A549 (cell line): ENCODE data around the gene UGT8. TPM values are rescaled to one million over a fixed set of nuclear protein-coding genes. Genes with fewer than 3 reads are reported as not detected.

Experiments
- ATAC-seq, 2 experiments: fragments of 200-7000 bp in 1 of 2; fragments of >200 bp in 1 of 2; cut with Nextera tagmentation in 1 of 2; cut with Tn5 transposase in 1 of 2; 3 replicates each; pipeline versions ENCODE4 v1.8.0 to v1.9.1; 2018 to 2020; ENCODE audit warnings: mild to moderate bottlenecking in 1 of 2, moderate library complexity in 1 of 2
- CTCF ChIA-PET: fragments of 300-600 bp; sonication (Branson Sonifier 250); formaldehyde crosslinking; extraction: SDS; loops from one replicate; lab custom pipeline; 2021; ENCODE audit warnings: antibody characterized with exemption, inconsistent platforms; lab: Yijun Ruan, JAX
- POLR2A ChIA-PET: fragments of 350-600 bp; formaldehyde crosslinking; extraction: SDS; loops from one replicate; lab custom pipeline; 2021; ENCODE audit warnings: antibody characterized with exemption, inconsistent platforms; lab: Yijun Ruan, JAX
- DNase-seq, 2 experiments: peaks; one replicate each; pipeline versions ENCODE4 v3.0.0 to v3.0.0-alpha.2; 2011 to 2016; ENCODE audit warnings: low read depth in 1 of 2, low spot score in 1 of 2
- FAIRE-seq: peaks from 2 replicates; lab custom pipeline; 2011; peaks lifted over from hg19 to GRCh38; lab: Jason Lieb, UNC
- H3K27ac ChIP-seq, 2 experiments: fragments of >200 bp; sonication (Bioruptor Twin); formaldehyde crosslinking; 3 replicates each; pipeline ENCODE4 v1.5.1; 2016 to 2017
- H3K4me1 ChIP-seq: fragments of >200 bp; sonication (Bioruptor Twin); formaldehyde crosslinking; 3 replicates; pipeline ENCODE4 v1.6.1; 2016
- H3K4me2 ChIP-seq: fragments of >200 bp; sonication (Bioruptor Twin); formaldehyde crosslinking; 3 replicates; pipeline ENCODE4 v1.6.1; 2016
- H3K4me3 ChIP-seq: fragments of >200 bp; sonication (Bioruptor Twin); formaldehyde crosslinking; 3 replicates; pipeline ENCODE4 v1.5.1; 2016
- H3K9me3 ChIP-seq: fragments of >200 bp; sonication (Bioruptor Twin); formaldehyde crosslinking; 3 replicates; pipeline ENCODE4 v1.6.1; 2016
- ATOH8 ChIP-seq: fragments of 250-450 bp; sonication (Bioruptor Pico); IDR thresholded peaks from 2 replicates; pipeline ENCODE4 v1.5.0; 2020; ENCODE audit warnings: low read depth, mild to moderate bottlenecking, moderate library complexity
- BHLHE40 ChIP-seq: IDR thresholded peaks from 2 replicates; pipeline ENCODE4 v1.6.1; 2012; ENCODE audit warnings: low read depth, low read length, inconsistent platforms
- CEBPB ChIP-seq, 2 experiments: fragments of >200 bp in 1 of 2; sonication (Bioruptor Twin) in 1 of 2; formaldehyde crosslinking in 1 of 2; IDR thresholded peaks; 2 replicates each; pipeline ENCODE4 v1.6.1; 2012 to 2016
- EHF ChIP-seq: fragments of 250-450 bp; sonication (Bioruptor Pico); IDR thresholded peaks from 2 replicates; pipeline ENCODE4 v1.5.0; 2020; ENCODE audit warnings: mild to moderate bottlenecking
- ELK1 ChIP-seq: fragments of 150-350 bp; IDR thresholded peaks from 2 replicates; pipeline ENCODE4 v1.6.1; 2014; ENCODE audit warnings: low read depth, mild to moderate bottlenecking, low read length
- FOSL2 ChIP-seq, 2 experiments: fragments of 450-650 bp in 1 of 2; fragments of >200 bp in 1 of 2; sonication (Bioruptor Twin) in 1 of 2; formaldehyde crosslinking; IDR thresholded peaks; 2 replicates each; pipeline versions ENCODE4 v1.5.0 to v1.6.1; 2016 to 2020; ENCODE audit warnings: mild to moderate bottlenecking in 1 of 2, moderate library complexity in 1 of 2
- FOXS1 ChIP-seq: fragments of 250-450 bp; sonication (Bioruptor Pico); IDR thresholded peaks from 2 replicates; pipeline ENCODE4 v1.5.0; 2020; ENCODE audit warnings: mild to moderate bottlenecking, moderate library complexity
- GATA3 ChIP-seq: IDR thresholded peaks from 2 replicates; pipeline ENCODE4 v1.6.1; 2012; ENCODE audit warnings: borderline replicate concordance
- HDAC2 ChIP-seq: fragments of 200-600 bp; sonication (generic); IDR thresholded peaks from 2 replicates; pipeline ENCODE4 v1.6.1; 2016
- KDM5A ChIP-seq: fragments of 200-600 bp; sonication (generic); IDR thresholded peaks from 2 replicates; pipeline ENCODE4 v1.6.1; 2016; ENCODE audit warnings: antibody characterized with exemption, mild to moderate bottlenecking
- MAX ChIP-seq: IDR thresholded peaks from 2 replicates; pipeline ENCODE4 v1.6.1; 2012
- MAZ ChIP-seq: fragments of 150-350 bp; IDR thresholded peaks from 2 replicates; pipeline ENCODE4 v1.6.1; 2014; ENCODE audit warnings: antibody characterized with exemption, low read depth, low read length, borderline replicate concordance
- MYC ChIP-seq: IDR thresholded peaks from 2 replicates; pipeline ENCODE4 v1.6.1; 2012; ENCODE audit warnings: mild to moderate bottlenecking, inconsistent platforms, low read length, improper control_type of control experiment, borderline replicate concordance
- NFE2L2 ChIP-seq: fragments of 150-350 bp; conservative IDR thresholded peaks from 2 replicates; pipeline ENCODE4 v1.6.1; 2014; ENCODE audit warnings: low read length
- NPAS2 ChIP-seq: fragments of 250-450 bp; sonication (Bioruptor Pico); IDR thresholded peaks from 2 replicates; pipeline ENCODE4 v1.8.0; 2022; ENCODE audit warnings: mild to moderate bottlenecking, moderate library complexity, borderline replicate concordance
- RAD21 ChIP-seq, 2 experiments: fragments of >200 bp in 1 of 2; sonication (Bioruptor Twin) in 1 of 2; formaldehyde crosslinking in 1 of 2; IDR thresholded peaks in 1 of 2; conservative IDR thresholded peaks in 1 of 2; 2 replicates in 1 of 2; 3 replicates in 1 of 2; pipeline ENCODE4 v1.6.1; 2012 to 2018; ENCODE audit warnings: inconsistent platforms in 1 of 2
- RARB ChIP-seq: fragments of 250-450 bp; sonication (Bioruptor Pico); IDR thresholded peaks from 2 replicates; pipeline ENCODE4 v1.8.0; 2021; ENCODE audit warnings: mild to moderate bottlenecking, moderate library complexity
- RCOR1 ChIP-seq: fragments of 150-350 bp; IDR thresholded peaks from 2 replicates; pipeline ENCODE4 v1.6.1; 2014; ENCODE audit warnings: antibody characterized with exemption, low read length, low read depth
- RFX5 ChIP-seq: fragments of 450-650 bp; IDR thresholded peaks from 2 replicates; pipeline ENCODE4 v1.7.1; 2014; ENCODE audit warnings: antibody characterized with exemption, mild to moderate bottlenecking, moderate library complexity
- SMC3 ChIP-seq: fragments of >200 bp; sonication (Bioruptor Twin); formaldehyde crosslinking; IDR thresholded peaks from 3 replicates; pipeline ENCODE4 v1.6.1; 2018; ENCODE audit warnings: inconsistent platforms
- SREBF2 ChIP-seq: fragments of 450-650 bp; IDR thresholded peaks from 2 replicates; pipeline ENCODE4 v1.6.1; 2014; ENCODE audit warnings: mild to moderate bottlenecking, moderate library complexity
- USF2 ChIP-seq: fragments of 450-650 bp; IDR thresholded peaks from 2 replicates; pipeline ENCODE4 v1.6.1; 2014; ENCODE audit warnings: antibody characterized with exemption
- ZC3H11A ChIP-seq: fragments of 450-650 bp; IDR thresholded peaks from 2 replicates; pipeline ENCODE4 v1.6.1; 2014; ENCODE audit warnings: antibody characterized with exemption, mild to moderate bottlenecking
- ZFP36 ChIP-seq: fragments of 450-650 bp; IDR thresholded peaks from 2 replicates; pipeline ENCODE4 v1.6.1; 2014; ENCODE audit warnings: borderline replicate concordance; ENCODE audit not compliant: partially characterized antibody
- ZSCAN20 ChIP-seq: fragments of 250-450 bp; sonication (Bioruptor Pico); IDR thresholded peaks from 2 replicates; pipeline ENCODE4 v1.8.0; 2022; ENCODE audit warnings: mild to moderate bottlenecking, moderate library complexity
- WGBS: methylation state at CpG from one replicate; pipeline ENCODE4 v1.1.6; 2017; ENCODE audit errors: missing lambda C conversion rate; 5-methylcytosine and 5-hydroxymethylcytosine counted together
- polyA plus RNA-seq, 4 experiments: library from polyadenylated mRNA; depleted of rRNA in 3 of 4; stranded (reverse); fragments of >200 nt; fragmentation: RNase III in 1 of 4; extraction: RNeasy Plus Mini Kit Qiagen cat#74134 plus additional on column Dnase treatment in 1 of 4; gene quantifications; 2 replicates in 3 of 4; 3 replicates in 1 of 4; pipeline ENCODE4 v1.2.3, GENCODE V29; 2011 to 2017
- TF ChIP-seq, protein P1 (sequence below): fragments of >200 bp; sonication (Bioruptor Twin); formaldehyde crosslinking; IDR thresholded peaks from 2 replicates; pipeline ENCODE4 v1.6.1; 2016
- TF ChIP-seq, protein P2 (sequence below): IDR thresholded peaks from 2 replicates; pipeline ENCODE4 v1.6.1; 2012

Gene UGT8
- polyA plus RNA-seq, 2 of the 4 experiments (the other 2 are of a cell fraction) = 0.04 to 0.06 TPM

GRCh38 chr4:114597410-114598115 is 1.0 kb upstream of the UGT8 start:
- peak overlapping the region; percentile 87 for H3K4me2 ChIP-seq
- peak overlapping the region; percentile 43 for H3K4me3 ChIP-seq
- no peak overlapping the region for H3K27ac ChIP-seq
- no peaks in the 10 kb centered on the region for H3K9me3 ChIP-seq
- ATAC-seq (no peak), FAIRE-seq (no peak), DNase-seq (no peak)
- ChIA-PET POLR2A (no interaction called here), CTCF (no interaction called here)
- no peaks in the 10 kb centered on the region; the same call in 2 of the 3 replicates for H3K4me1 ChIP-seq
- TF ChIP-seq, protein P1, sequence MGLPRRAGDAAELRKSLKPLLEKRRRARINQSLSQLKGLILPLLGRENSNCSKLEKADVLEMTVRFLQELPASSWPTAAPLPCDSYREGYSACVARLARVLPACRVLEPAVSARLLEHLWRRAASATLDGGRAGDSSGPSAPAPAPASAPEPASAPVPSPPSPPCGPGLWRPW = no peak
- TF ChIP-seq GATA3 = no peak
- no peak for TF ChIP-seq BHLHE40
- TF ChIP-seq FOSL2 (IDR thresholded peaks at IDR 0.05) = no peak
- TF ChIP-seq FOSL2 (CRISPR knock-in tag; IDR thresholded peaks at IDR 0.05) = no peak
- no peak for TF ChIP-seq ZC3H11A
- TF ChIP-seq NFE2L2 = no peak
- no peak for TF ChIP-seq FOXS1 (CRISPR knock-in tag)
- no peak for TF ChIP-seq RAD21 (conservative IDR thresholded peaks at IDR 0.05 in 1 of 2, IDR thresholded peaks at IDR 0.05 in 1 of 2)
- TF ChIP-seq, protein P2, sequence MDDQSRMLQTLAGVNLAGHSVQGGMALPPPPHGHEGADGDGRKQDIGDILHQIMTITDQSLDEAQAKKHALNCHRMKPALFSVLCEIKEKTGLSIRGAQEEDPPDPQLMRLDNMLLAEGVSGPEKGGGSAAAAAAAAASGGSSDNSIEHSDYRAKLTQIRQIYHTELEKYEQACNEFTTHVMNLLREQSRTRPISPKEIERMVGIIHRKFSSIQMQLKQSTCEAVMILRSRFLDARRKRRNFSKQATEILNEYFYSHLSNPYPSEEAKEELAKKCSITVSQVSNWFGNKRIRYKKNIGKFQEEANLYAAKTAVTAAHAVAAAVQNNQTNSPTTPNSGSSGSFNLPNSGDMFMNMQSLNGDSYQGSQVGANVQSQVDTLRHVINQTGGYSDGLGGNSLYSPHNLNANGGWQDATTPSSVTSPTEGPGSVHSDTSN = no peak
- TF ChIP-seq RCOR1 = no peak
- TF ChIP-seq MAZ = no peak
- TF ChIP-seq ELK1 = no peak
- TF ChIP-seq HDAC2 = no peak
- TF ChIP-seq MAX = no peak
- 43% methylated on average over 17 of the region's 17 CpGs for WGBS

DNA sequence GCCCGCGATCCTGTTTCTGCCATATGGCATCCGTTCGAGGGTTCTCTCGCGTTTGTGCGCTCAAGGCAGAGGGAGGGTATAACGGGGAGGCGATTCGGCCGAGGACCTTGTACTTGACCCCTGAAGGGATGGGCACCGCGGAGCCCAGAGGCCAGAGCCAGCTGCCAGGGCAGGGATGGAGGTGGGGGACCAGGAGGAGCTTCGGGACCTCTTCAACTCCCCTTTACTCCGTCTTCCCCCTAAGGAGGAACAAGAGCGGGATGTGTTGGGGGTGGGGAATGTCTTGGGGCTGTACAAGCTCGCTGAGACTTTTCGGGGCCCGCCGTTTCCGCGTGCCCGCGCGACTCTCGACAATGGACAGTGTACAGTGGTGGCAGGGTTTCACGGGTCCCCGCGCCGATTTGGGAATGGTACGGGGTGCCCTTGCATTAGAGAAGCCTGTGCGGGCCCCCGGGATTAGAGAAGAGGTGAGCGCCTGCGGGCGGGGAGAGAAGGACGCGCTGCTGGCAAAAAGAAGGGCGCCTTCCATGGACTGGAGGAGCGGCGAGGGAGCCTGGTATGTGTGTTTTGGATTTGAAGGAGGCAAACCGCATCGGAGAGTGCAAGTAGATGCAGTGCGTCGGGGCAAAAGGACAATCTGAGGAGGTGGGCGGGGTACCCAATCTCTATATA is 760 bp downstream of the UGT8 start:
- ChIA-PET CTCF (no interaction called here), POLR2A (no interaction called here)
- DNase-seq (no peak), FAIRE-seq (no peak), ATAC-seq (peak in 1 of 2 experiments; percentile 34; a peak in 3 of 6 replicates)
- Histone ChIP-seq H3K9me3 (no peaks in the 10 kb centered on the region), H3K4me3 (peak overlapping the region; percentile 43; the same call in 2 of the 3 replicates), H3K4me1 (no peaks in the 10 kb centered on the region; the same call in 2 of the 3 replicates), H3K4me2 (peak overlapping the region; percentile 87), H3K27ac (no peak overlapping the region)
- TF ChIP-seq USF2 = no peak
- no peak for TF ChIP-seq ZFP36
- TF ChIP-seq MYC = no peak
- TF ChIP-seq RARB (CRISPR knock-in tag) = no peak
- TF ChIP-seq RCOR1 = no peak
- no peak for TF ChIP-seq SMC3
- TF ChIP-seq ZSCAN20 (CRISPR knock-in tag) = no peak
- TF ChIP-seq KDM5A = no peak
- no peak for TF ChIP-seq CEBPB (IDR thresholded peaks at IDR 0.05)
- no peak for TF ChIP-seq EHF (CRISPR knock-in tag)
- TF ChIP-seq NPAS2 (CRISPR knock-in tag) = no peak
- TF ChIP-seq ATOH8 (CRISPR knock-in tag) = no peak
- TF ChIP-seq RFX5 = no peak
- no peak for TF ChIP-seq SREBF2
- no peak for TF ChIP-seq ZC3H11A
- TF ChIP-seq, protein P2 = no peak
- 24% methylated on average over 13 of the region's 46 CpGs for WGBS
